WTC11 (cell line): ENCODE measurements around the gene TSSK2. TPM values are rescaled to one million over a fixed set of nuclear protein-coding genes. Genes with fewer than 3 reads are reported as not detected.

Experiments
- ATAC-seq: fragments of 200-7000 bp; cut with Tn5 transposase; 2 replicates; pipeline ENCODE4 v1.10.0; 2021; ENCODE audit warnings: mild to moderate bottlenecking, moderate library complexity
- CTCF ChIA-PET: fragments of 300-600 bp; sonication (Branson Sonifier 250); formaldehyde crosslinking; loops from one replicate; lab custom pipeline; 2021; ENCODE audit warnings: antibody characterized with exemption; lab: Charles Lee
- POLR2A ChIA-PET: fragments of 350-600 bp; sonication (Branson Sonifier 250); formaldehyde crosslinking; loops from one replicate; lab custom pipeline; 2021; ENCODE audit warnings: antibody characterized with exemption; lab: Charles Lee
- DNase-seq: peaks from one replicate; pipeline ENCODE4 v3.0.0; 2021; ENCODE audit warnings: low spot score
- H3K27ac Mint-ChIP-seq: 2 replicates; pipeline ENCODE4 v1.8.0; 2021; ENCODE audit warnings: mixed read lengths
- H3K27me3 Mint-ChIP-seq: 2 replicates; pipeline ENCODE4 v1.8.0; 2021; ENCODE audit warnings: low read depth, mild to moderate bottlenecking, moderate library complexity, mixed read lengths
- H3K36me3 Mint-ChIP-seq: 2 replicates; pipeline ENCODE4 v1.8.0; 2021; ENCODE audit warnings: mixed read lengths
- H3K4me1 Mint-ChIP-seq: 2 replicates; pipeline ENCODE4 v1.8.0; 2022; ENCODE audit warnings: mixed read lengths
- H3K4me3 Mint-ChIP-seq: 2 replicates; pipeline ENCODE4 v1.8.0; 2021; ENCODE audit warnings: mild to moderate bottlenecking, moderate library complexity, mixed read lengths
- H3K9me3 Mint-ChIP-seq: 2 replicates; pipeline ENCODE4 v1.8.0; 2021; ENCODE audit warnings: mixed read lengths
- ARID4B ChIP-seq: sonication (generic); formaldehyde crosslinking; IDR thresholded peaks from 2 replicates; pipeline ENCODE4 v1.8.0; 2023; ENCODE audit warnings: missing genetic modification reagents, mild to moderate bottlenecking, borderline replicate concordance
- ATF1 ChIP-seq: sonication (generic); formaldehyde crosslinking; IDR thresholded peaks from 2 replicates; pipeline ENCODE4 v1.8.1; 2023; ENCODE audit warnings: mild to moderate bottlenecking, moderate library complexity, missing genetic modification reagents
- CDX4 ChIP-seq: fragments of 250-450 bp; sonication (Bioruptor Pico); IDR thresholded peaks from 2 replicates; pipeline ENCODE4 v1.9.0; 2021; ENCODE audit warnings: moderate library complexity, mild to moderate bottlenecking, inconsistent platforms, borderline replicate concordance
- CREM ChIP-seq: sonication (generic); formaldehyde crosslinking; IDR thresholded peaks from 2 replicates; pipeline ENCODE4 v1.8.1; 2022; ENCODE audit warnings: mild to moderate bottlenecking, missing genetic modification reagents, moderate library complexity
- CTCF ChIP-seq: fragments of 200-600 bp; IDR thresholded peaks from 2 replicates; pipeline ENCODE4 v1.8.0; 2022; ENCODE audit warnings: antibody characterized with exemption
- FOXJ3 ChIP-seq: sonication (generic); formaldehyde crosslinking; IDR thresholded peaks from 2 replicates; pipeline ENCODE4 v1.9.0; 2021; ENCODE audit warnings: missing genetic modification reagents, mild to moderate bottlenecking, borderline replicate concordance
- FOXP1 ChIP-seq: sonication (generic); formaldehyde crosslinking; IDR thresholded peaks from 2 replicates; pipeline ENCODE4 v1.8.0; 2022; ENCODE audit warnings: missing genetic modification reagents, mild to moderate bottlenecking, moderate library complexity, borderline replicate concordance
- KAT7 ChIP-seq: sonication (generic); formaldehyde crosslinking; IDR thresholded peaks from 2 replicates; pipeline ENCODE4 v1.8.1; 2023; ENCODE audit warnings: missing genetic modification reagents, mild to moderate bottlenecking, borderline replicate concordance
- MLX ChIP-seq: sonication (generic); formaldehyde crosslinking; IDR thresholded peaks from 2 replicates; pipeline ENCODE4 v1.8.1; 2023; ENCODE audit warnings: mild to moderate bottlenecking, missing genetic modification reagents, moderate library complexity
- NR2C2 ChIP-seq: sonication (generic); formaldehyde crosslinking; IDR thresholded peaks from 2 replicates; pipeline ENCODE4 v1.8.0; 2022; ENCODE audit warnings: mild to moderate bottlenecking, missing genetic modification reagents
- NR3C1 ChIP-seq: sonication (generic); formaldehyde crosslinking; conservative IDR thresholded peaks from 2 replicates; pipeline ENCODE4 v1.8.1; 2023; ENCODE audit warnings: low read depth, mild to moderate bottlenecking, missing genetic modification reagents
- PRDM15 ChIP-seq: sonication (generic); formaldehyde crosslinking; IDR thresholded peaks from 2 replicates; pipeline ENCODE4 v1.8.0; 2022; ENCODE audit warnings: missing genetic modification reagents
- SMAD4 ChIP-seq: sonication (generic); formaldehyde crosslinking; IDR thresholded peaks from 2 replicates; pipeline ENCODE4 v1.8.0; 2022; ENCODE audit warnings: mild to moderate bottlenecking, missing genetic modification reagents
- ZBTB21 ChIP-seq: sonication (generic); formaldehyde crosslinking; IDR thresholded peaks from 2 replicates; pipeline ENCODE4 v1.8.1; 2023; ENCODE audit warnings: mild to moderate bottlenecking, missing genetic modification reagents, borderline replicate concordance
- ZNF138 ChIP-seq: sonication (generic); formaldehyde crosslinking; conservative IDR thresholded peaks from 2 replicates; pipeline ENCODE4 v1.8.1; 2022; ENCODE audit warnings: mild to moderate bottlenecking, moderate library complexity, missing genetic modification reagents
- ZNF219 ChIP-seq: sonication (generic); formaldehyde crosslinking; IDR thresholded peaks from 2 replicates; pipeline ENCODE4 v1.8.0; 2023; ENCODE audit warnings: missing genetic modification reagents, mild to moderate bottlenecking, borderline replicate concordance
- ZNF232 ChIP-seq: sonication (generic); formaldehyde crosslinking; IDR thresholded peaks from 2 replicates; pipeline ENCODE4 v1.8.0; 2022; ENCODE audit warnings: mild to moderate bottlenecking, missing genetic modification reagents
- total RNA-seq: library from RNA; stranded (reverse); gene quantifications from 3 replicates; pipeline ENCODE4 v1.2.3, GENCODE V29; 2021

The TSSK2 gene
- total RNA-seq, 1 experiment from 2014 or later: not detected

- H3K27me3 Mint-ChIP-seq: no peaks in the 10 kb centered on the region
- no peak overlapping the region for H3K4me3 Mint-ChIP-seq
- no peak for DNase-seq
- POLR2A ChIA-PET: no interaction called here
- H3K9me3 Mint-ChIP-seq: no peaks in the 10 kb centered on the region
- CTCF ChIA-PET: no interaction called here
- no peaks in the 10 kb centered on the region for H3K4me1 Mint-ChIP-seq
- TF ChIP-seq CDX4 (CRISPR knock-in tag): no peak
- TF ChIP-seq, all 79 proteins: peak for 0
- Mint-ChIP-seq H3K36me3 (peaks cover 36% of the 10 kb centered on the region), H3K27ac (no peak overlapping the region)
- no peak for ATAC-seq
Measured at GRCh38 chr22:19138217-19139000, 7.3 kb downstream of the TSSK2 start.

GRCh38 chr22:19139001-19139356, 7.9 kb downstream of the TSSK2 start:
- ATAC-seq (no peak), DNase-seq (no peak)
- Mint-ChIP-seq H3K9me3 (no peaks in the 10 kb centered on the region), H3K27me3 (no peaks in the 10 kb centered on the region), H3K36me3 (peaks cover 36% of the 10 kb centered on the region), H3K27ac (no peak overlapping the region), H3K4me1 (peaks cover 3% of the 10 kb centered on the region), H3K4me3 (no peak overlapping the region)
- TF ChIP-seq KAT7 (CRISPR knock-in tag) (no peak), FOXP1 (CRISPR knock-in tag) (no peak), ATF1 (CRISPR knock-in tag) (no peak), NR3C1 (CRISPR knock-in tag) (no peak), MLX (no peak), NR2C2 (no peak), ZBTB21 (no peak)
- CTCF ChIA-PET: no interaction called here
- POLR2A ChIA-PET: no interaction called here

GRCh38 chr22:19139974-19140373, 8.9 kb downstream of the TSSK2 start:
- H3K4me3 Mint-ChIP-seq: no peak overlapping the region
- H3K4me1 Mint-ChIP-seq: peaks cover 8% of the 10 kb centered on the region
- no peaks in the 10 kb centered on the region for H3K9me3 Mint-ChIP-seq
- DNase-seq: no peak
- ChIA-PET POLR2A (no interaction called here), CTCF (no interaction called here)
- TF ChIP-seq PRDM15 (CRISPR knock-in tag) (no peak), CREM (CRISPR knock-in tag) (no peak)
- peaks cover 3% of the 10 kb centered on the region; the same call in 1 of the 2 replicates for H3K27me3 Mint-ChIP-seq
- ATAC-seq: no peak
- H3K36me3 Mint-ChIP-seq: peaks cover 35% of the 10 kb centered on the region
- H3K27ac Mint-ChIP-seq: no peak overlapping the region

- H3K27me3 Mint-ChIP-seq: peaks cover 20% of the 10 kb centered on the region
- ChIA-PET CTCF (interaction anchor here (0.7 kb wide), 1 partner anchor 553 kb away, joined by 3 read pairs; no protein-coding TSS in a partner anchor), POLR2A (no interaction called here)
- no peaks in the 10 kb centered on the region for H3K9me3 Mint-ChIP-seq
- DNase-seq: no peak
- peak overlapping the region; percentile 48 for H3K4me3 Mint-ChIP-seq
- peaks cover 18% of the 10 kb centered on the region for H3K36me3 Mint-ChIP-seq
- peaks cover 19% of the 10 kb centered on the region for H3K4me1 Mint-ChIP-seq
- ATAC-seq: no peak
- no peak overlapping the region for H3K27ac Mint-ChIP-seq
- no peak for TF ChIP-seq ARID4B (CRISPR knock-in tag)
- TF ChIP-seq CTCF: no peak
- no peak for TF ChIP-seq SMAD4 (CRISPR knock-in tag)
- TF ChIP-seq ZNF138: no peak
- TF ChIP-seq FOXJ3 (CRISPR knock-in tag): no peak
- no peak for TF ChIP-seq ZNF219 (CRISPR knock-in tag)
- TF ChIP-seq ZNF232: no peak
Measured at GRCh38 chr22:19142394-19142793, 11.3 kb downstream of the TSSK2 start.
